Right lobe of liver (tissue), 4 donors: ENCODE measurements around the gene CCDC112.

Experiments used
- POLR2A ChIP-seq: fragments of 450-650 bp; IDR thresholded peaks from one replicate; pipeline ENCODE4 v1.6.1; 2017; ENCODE audit warnings: antibody characterized with exemption, mild to moderate bottlenecking
- TF ChIP-seq, protein P1 (sequence below), 4 donors: fragments of 200-600 bp in 3 of 4; fragments of 450-650 bp in 1 of 4; IDR thresholded peaks; one replicate each; pipeline versions ENCODE4 v1.5.1 to v1.8.0; 2016 to 2022; ENCODE audit warnings: antibody characterized with exemption in 4 of 4, mild to moderate bottlenecking in 2 of 4
- donor health status: DM: no; HTN: no; CAD: no.
- donor health status: DM: no; HTN: no; CAD: no.
- donor health status: DM: no; HTN: yes; CAD: no.

DNA sequence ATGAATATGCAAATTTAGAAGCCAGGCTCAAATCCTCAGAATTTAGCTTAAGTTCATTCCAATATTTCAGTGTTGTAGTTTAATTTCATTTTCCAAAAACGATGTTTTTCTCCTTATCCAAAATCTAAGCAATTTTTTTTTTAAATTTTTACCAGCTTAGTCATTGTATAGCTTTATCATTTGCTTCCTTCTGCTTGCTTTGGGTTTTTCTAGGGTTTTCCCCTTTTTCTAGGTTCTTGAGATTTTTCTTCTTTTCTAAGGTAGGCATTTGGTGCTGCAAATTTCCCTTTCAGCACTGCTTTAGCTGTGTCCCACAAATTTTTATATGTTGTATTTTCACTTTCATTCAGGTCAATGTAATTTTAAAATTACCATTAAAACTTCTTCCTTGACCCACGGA lies 34.4 kb upstream of the CCDC112 start:
- TF ChIP-seq, protein P1, sequence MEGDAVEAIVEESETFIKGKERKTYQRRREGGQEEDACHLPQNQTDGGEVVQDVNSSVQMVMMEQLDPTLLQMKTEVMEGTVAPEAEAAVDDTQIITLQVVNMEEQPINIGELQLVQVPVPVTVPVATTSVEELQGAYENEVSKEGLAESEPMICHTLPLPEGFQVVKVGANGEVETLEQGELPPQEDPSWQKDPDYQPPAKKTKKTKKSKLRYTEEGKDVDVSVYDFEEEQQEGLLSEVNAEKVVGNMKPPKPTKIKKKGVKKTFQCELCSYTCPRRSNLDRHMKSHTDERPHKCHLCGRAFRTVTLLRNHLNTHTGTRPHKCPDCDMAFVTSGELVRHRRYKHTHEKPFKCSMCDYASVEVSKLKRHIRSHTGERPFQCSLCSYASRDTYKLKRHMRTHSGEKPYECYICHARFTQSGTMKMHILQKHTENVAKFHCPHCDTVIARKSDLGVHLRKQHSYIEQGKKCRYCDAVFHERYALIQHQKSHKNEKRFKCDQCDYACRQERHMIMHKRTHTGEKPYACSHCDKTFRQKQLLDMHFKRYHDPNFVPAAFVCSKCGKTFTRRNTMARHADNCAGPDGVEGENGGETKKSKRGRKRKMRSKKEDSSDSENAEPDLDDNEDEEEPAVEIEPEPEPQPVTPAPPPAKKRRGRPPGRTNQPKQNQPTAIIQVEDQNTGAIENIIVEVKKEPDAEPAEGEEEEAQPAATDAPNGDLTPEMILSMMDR (IDR thresholded peaks at IDR 0.05), result no peak
- no peak for TF ChIP-seq POLR2A
